HL-60/S4 treated with phorbol 12-myristate 13-acetate at 8.2 ng/mL for 4 days and 3 days (cell line): ENCODE results near the gene SOX6.
"Not testable (repeated sequence)": the region's sequence is repeated elsewhere in the genome, so short reads cannot be mapped to it uniquely, and the experiment has no call there.

Experiments used
- in situ Hi-C: fragments of 300-500 bp; cut with MboI; formaldehyde crosslinking; loops from 2 replicates; pipeline ENCODE4 v1.15.0; 2022; ENCODE audit warnings: low sequenced_read_pairs

The SOX6 gene

DNA sequence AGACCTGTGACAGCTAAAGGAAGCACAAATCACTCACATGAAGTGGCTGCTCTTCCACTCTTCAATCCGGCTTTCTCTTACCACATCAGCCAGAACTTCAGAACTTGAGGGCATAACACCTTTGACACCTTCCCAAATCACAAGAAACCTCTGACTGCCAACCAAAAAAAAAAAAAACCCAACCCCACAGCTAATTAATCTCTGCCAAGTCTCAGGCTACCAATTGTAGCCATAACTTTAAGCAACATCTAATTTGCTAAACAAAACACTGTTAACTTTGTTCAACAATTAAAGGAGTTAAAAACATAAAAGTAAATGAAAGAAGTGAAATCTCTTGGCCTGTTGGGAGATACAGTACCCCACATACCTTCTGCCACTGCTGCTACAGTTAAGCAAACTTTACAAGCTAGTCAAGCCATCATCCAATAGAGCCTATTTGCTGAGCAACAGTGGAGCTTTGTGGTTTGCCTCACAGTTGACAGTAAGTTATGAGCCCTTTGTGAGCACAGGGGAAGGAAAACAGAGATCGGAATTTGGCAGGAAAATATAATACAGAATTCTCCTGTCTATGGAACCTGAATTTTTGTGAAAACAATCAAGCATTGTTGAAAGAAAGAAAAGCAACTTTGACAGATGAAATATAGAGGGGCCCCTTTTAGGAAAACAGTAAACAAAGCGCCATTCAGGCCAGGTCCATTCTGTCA is at the start of gene SOX6:
TSS of gene SOX6 (minus strand) at position 490 of the 704 bp plus-strand sequence. CDS start 15,298 bp downstream, outside the sequence.
- in situ Hi-C loops: no loop called here

DNA sequence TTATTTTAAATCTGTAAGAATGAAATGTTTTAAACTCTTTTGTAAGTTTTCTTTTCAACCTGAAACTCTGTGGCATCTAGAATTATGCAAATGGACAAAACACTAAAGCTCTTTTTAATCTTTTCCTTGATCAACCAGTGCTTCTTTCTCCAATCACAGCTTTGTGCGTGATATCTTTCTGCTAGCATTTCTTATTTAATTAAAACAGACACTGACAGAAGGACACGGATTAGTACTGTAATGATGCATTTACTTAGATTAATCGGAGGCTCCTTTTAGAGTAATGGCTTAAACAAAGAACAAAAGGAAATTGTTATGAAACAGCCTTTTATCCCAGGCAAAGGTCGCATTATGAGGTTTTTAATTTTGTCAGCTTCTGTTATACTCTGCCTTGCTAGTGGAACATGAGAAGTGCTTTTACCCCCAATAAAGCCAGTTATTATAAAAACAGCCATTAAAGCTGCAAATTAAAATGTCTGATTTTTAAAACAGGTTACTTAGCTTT is 48.5 kb upstream of the SOX6 start:
- in situ Hi-C loops: no loop called here

DNA sequence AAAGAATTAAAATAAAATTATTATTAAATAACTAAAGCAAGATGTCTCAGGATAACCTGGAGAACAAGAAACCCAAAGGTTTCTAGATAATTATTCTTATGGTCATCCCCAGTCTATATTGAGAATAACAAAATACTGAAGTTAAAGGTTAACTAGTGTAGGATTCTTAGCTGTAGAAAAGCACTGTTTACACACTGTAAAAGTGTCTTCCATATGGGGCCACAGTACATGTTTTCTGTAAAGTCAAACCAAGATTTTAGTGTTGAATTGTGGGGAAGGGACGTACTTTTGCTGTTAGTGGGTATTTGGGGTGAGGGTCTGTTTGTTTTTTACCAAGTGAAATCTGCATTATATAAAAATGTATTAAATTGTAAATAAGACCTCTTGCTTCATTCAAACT is 47.5 kb upstream of the SOX6 start:
- in situ Hi-C loops: no loop called here

DNA sequence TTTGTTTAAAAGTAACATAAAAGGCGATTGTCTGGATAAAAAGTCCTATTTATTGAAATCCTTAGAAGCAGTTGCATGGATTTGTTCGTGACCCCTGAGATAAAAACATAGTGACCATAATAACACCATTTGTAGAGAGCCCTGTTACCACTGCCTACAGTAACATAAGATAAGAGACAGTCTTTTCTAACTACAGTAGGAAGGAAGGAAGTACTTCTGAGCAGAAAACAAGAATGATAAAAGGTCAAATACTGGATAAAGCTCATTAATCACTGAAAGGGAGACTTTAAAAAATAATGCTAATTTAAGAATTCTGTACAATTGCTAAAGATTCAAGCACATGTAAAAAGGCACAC is 47.1 kb upstream of the SOX6 start:
- in situ Hi-C loops: no loop called here

DNA sequence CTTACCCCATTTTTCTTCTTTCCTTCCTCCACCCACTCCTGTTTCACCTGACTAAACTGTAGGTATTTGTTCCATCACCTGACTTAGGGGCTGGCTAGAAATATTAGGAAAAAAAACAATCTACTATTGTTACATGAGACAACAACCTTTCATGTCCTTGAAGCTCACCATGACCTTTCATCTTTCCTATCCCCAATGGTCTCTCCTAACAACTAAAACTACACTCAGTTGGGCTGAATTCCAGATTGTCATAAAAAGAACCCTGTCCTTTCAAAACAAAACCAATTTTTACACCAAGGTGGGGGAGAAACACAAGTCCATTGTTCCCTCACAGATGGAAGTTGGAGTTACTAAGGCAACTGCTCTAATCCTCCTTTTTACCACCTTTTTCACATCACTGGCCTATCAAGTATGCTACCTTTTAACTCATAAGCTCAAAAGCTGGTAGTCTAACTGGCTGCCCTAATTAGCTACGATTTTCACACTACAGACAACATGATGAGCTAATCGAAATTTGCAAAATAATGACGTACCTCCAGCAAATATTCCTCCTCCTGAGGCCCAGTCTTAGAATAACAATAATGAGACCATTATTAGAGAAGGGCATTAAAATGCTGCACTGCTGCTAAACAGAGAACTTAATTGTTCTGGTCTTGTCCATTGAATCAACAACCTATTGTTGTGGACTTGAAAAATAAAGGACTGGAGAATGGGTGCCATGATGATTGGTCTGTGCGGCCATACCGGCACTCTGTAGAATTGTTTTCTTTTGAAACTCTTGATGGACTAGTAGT is 46.5 kb upstream of the SOX6 start:
- in situ Hi-C loops: no loop called here

DNA sequence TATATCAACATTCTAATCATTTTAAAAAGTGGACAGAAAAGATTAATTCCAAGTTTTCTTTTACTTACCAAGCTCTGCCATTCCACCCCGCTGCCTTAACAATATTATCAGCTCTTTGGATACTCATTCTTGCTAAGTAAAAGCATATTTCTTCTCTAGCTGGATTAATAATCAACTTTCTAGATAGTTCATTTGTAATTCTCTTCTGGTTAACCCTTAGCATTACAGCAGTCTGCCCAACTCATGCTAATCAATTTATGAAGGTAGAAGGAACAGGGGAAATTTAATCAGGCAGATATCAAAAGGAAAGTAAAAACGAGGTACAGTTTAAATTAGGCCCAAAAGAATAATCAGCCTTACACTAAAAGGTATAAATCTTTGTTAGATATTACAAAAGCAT is 41.0 kb upstream of the SOX6 start:
- in situ Hi-C loops: no loop called here

DNA sequence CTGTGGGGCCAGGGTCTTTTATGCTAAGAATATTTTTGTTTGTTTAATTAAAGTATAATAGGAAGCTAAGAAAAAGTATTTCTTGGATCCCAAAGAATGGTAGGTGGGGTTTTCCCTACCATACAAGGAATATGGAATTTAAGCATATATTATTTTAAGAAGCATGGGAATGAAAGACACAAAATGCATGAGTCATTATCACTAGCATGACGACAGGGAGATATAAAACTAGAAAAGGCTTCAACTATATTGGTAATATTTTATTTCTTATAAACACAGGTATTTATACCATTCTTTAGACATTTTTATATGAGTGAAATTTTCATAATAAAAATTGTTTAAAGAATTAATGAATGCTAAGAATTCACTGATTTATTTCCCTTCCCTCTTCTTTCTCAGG is 39.3 kb upstream of the SOX6 start:
- in situ Hi-C loops: no loop called here

DNA sequence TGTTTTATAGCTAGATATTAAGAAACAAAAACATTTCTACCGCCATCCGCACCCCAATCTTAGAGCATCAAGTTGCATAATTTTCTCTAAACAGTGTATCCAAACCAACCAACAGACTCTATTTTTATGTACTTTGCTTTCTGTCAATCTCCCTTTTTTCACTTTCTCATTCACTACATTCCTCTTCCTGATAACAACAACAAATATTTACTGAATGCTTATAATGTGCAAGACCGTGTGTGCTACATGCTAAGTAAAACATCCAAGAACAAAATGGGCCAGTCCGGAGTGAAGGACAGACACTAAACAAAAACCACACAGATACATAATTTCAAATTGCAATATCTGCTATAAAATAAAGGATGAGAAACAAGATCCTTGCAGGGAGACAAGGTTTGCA is 38.6 kb upstream of the SOX6 start:
- in situ Hi-C loops: no loop called here

DNA sequence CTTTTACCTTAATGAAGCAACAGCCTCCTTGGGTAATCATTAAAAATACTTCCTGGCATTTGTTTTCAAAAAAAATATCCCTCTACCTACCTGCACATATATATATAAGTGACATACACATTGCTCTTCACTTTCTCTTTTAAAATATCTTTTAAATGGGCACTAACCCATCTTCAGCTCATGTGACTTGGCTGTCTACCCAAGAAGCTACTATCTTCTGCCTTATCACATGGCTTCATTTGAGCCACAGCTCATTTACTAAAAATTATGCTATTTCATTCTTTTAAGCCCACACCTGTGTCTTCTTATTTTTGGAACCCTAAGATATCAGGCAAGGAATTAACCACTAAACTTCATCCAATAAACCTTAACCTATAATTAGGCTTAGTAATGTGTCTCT is 37.0 kb upstream of the SOX6 start:
- in situ Hi-C loops: no loop called here

DNA sequence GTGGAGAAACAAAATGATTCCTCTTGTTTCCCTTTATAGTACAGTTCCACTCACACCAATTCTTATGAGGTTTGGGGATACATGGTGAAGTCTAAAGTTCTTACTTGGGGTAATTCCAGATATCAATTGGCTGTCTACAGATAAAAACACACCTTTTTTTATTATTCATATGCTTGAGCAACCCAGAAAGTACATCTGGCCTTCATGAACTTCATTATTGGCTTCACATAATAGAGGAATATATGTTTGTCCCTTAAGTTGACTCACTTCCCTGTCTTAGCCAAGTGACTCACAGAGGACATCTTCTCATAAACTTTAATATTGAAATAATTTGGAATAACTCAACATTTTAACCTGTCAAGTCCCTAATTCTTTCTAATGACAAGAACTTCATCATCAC is 36.3 kb upstream of the SOX6 start:
- in situ Hi-C loops: no loop called here

DNA sequence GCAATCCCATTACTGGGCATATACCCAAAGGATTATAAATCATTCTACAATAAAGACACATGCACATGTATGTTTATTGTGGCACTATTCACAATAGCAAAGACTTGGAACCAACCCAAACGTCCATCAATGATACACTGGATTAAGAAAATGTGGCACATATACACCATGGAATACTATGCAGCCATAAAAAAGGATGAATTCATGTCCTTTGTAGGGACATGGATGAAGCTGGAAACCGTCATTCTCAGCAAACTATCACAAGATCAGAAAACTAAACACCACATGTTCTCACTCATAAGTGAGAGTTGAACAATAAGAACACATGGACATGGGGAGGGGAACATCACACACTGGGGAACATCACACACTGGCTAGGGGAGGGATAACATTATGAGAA is 34.5 kb upstream of the SOX6 start:
- in situ Hi-C loops: not testable (repeated sequence)

DNA sequence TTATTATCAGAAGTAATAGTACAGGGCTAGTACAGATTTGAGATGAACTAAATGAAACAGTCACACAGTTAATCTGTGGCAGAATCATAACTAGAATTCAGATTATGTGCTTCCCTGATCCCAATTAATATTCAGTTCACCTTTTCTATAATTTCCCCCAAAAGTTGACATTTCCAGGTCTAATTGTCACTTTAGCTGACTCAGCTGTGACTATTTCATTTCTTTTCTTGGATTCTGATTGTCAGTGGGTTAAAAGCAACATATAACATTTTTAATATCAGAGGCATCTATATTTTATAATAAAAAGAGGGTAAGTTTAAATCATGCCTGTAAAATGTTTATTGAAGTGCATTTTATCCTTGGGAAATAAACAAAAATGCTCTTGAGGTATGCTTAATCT is 28.8 kb upstream of the SOX6 start:
- in situ Hi-C loops: no loop called here

DNA sequence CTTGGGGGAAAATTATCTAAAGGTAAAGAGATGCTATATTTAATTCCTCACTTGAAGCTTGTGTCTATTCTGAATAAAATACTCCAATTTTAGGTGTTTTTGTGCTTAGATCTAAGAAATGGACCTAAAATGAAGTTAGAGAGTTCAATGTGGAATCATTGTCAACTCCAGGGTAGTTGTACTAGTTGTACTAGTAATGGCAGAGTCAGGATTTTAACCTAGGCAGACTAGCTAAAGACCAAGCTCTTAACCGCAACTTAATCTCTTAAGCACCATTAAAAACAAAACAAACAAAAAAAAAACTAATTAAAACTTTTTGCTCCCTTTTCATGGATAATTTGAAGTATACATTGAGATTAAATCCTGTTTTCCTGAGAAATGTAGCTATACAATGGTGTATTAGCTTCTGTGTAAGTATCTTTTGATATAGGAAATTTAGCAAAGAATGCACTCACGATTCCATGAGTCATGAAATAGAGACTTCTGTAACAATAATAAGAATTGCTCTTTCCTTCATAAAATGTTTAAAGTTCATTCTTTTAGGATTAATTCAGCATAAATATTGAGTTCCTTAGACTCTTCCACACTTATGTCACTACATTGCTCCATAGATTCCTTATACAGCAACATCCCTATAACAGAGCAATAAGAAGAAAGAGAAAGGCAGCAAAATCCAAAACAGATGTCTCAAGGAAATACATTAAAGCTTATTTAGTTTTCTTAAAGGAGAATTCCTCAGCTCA is 26.5 kb upstream of the SOX6 start:
- in situ Hi-C loops: no loop called here

DNA sequence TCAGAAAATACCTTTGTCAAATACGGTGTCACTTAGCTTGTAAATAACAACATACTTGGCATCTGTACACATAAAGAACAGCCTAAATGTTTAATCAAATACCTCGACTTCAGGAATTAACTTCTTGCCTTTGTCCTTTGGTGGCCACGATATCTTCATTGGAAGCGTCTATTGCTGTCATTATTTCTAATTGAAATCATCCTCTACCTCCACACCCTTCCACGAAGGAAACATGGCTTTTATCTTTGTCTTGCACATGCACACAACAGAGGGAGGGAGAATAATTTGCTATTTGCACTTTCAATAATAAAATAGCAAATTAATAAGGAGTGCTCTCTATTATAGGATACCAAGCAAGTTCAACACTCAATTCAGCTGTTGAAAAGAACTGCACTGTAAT is 25.8 kb upstream of the SOX6 start:
- in situ Hi-C loops: no loop called here

DNA sequence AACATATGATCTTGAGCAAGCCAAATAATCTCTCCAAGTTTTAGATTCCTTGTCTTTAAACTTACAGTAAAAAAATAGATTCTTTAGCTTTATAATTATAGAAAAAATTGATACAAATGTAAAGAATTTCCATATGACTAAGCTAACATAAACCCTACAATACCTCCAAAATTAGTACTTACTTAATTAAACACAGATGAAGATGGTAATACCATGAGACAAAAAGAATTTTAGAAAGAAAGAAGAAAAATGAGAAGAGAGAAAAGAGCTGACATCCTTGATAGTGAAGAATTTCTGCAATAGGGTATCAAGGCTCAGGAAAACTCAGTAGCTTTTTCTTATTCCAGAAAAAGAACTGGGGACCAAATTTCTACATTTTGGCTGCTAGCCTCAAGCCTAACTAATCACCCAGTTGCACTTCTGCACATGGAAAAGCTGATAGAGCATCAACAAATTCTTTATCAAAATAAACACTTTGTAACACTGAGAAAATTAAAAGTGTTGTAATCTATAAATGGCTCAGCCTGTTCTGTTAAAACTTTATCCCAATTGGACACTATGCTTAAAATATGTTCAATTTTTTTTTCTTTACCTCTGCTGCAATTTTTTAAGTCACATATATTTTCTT is 24.7 kb upstream of the SOX6 start:
- in situ Hi-C loops: no loop called here

DNA sequence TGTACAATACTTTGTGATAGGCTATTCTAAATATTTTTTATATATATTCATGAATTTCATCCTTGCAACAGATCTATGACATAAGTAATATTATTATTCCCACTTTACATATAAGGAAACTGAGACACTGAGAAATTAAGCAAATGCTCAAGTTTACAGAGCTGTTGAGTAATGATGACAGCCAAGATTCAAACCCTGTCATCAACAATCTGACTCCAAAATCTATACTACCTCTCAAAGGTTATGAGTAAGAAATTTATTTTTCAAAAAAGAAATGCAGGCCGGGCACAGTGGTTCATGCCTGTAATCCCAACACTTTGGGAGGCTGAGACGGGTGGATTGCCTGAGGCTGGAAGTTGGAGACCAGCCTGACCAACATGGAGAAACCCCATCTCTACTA is 22.6 kb upstream of the SOX6 start:
- in situ Hi-C loops: no loop called here

DNA sequence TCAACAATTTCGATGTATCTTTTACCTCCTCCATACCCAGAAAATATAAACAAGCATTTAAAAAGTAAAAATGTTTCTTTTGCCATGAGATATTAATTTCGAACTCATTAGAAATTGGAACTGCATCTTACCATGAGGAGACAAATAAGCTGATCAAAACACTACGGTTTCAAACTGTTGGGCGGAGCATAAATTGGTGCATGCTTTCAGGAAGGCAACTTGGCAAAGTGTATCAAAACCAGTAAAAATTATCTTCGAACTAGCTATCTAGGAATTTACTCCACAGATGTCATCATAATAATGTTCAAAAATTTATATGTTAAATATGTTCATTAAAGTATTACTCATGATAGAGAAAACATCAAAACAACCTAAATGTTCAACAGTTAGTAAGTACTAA is 21.4 kb upstream of the SOX6 start:
- in situ Hi-C loops: no loop called here

DNA sequence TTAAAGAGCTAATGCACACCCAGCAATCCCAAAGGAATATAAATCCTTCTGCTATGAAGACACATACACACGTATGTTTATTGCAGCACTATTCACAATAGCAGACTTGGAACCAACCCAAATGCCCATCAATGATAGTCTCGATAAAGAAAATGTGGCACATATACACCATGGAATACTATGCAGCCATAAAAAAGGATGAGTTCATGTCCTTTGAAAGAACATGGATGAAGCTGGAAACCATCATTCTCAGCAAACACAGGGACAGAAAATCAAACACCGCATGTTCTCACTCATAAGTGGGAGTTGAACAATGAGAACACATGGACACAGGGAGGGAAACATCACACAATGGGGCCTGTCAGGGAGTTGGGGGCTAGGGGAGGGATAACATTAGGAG is 19.3 kb upstream of the SOX6 start:
- in situ Hi-C loops: not testable (repeated sequence)

DNA sequence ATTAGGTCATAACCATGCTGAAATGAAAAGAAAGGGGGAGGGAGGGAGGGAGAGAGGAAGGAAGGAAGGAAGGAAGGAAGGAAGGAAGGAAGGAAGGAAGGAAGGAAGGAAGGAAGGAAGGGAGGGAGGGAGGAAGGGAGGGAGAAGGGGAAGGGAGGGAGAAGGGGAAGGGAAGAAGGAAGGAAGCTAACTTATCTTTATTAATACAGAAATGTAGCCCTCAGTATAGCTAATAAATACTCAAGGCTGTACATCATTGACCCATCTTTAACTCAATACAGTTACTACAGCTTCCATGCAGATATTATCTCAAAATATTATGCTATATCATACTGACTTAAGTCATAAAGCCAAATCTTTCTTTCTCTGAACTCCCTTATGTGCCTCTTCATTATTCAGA is 17.4 kb upstream of the SOX6 start:
- in situ Hi-C loops: no loop called here

DNA sequence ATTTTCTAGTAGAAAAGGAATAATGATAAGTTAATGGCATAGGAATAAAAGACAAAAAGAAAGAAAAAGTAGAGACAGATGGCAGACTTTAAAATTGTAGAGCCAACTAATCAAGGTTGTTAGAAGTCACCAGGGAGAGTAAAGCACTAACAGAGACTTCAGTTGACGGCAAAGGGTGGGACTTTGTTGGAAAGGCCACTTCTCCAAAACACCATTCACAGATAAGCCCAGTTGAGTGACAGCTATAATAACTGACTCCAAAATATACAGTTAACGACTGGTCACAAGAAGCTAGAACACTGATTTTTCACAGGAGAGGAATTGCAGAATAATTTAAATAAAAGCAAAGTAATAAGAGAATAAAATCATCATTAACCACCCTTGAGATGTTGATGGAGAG is 16.0 kb upstream of the SOX6 start:
- in situ Hi-C loops: no loop called here

DNA sequence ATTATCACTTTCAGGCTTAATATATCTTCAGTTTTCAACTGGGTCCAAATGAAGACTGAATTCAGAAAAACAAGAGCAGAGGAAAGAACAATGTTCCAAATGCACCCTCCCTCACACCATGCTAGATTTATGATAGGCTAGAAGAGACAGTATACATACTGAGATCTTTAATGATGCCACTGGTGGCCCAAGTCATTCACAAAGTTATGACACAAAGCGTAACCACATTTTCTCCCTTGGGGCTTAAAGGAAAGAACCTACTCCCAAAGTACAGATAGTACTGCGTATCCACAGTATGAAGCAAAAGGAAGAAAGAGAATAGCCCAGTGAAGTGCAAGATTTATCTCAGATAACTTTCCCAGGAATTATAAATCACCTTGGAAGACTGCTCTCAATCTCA is 10.9 kb upstream of the SOX6 start:
- in situ Hi-C loops: no loop called here
